HG02852 (cell line): ENCODE measurements around the gene SCAMP2.

Source experiments
- ATAC-seq: cut with Tn5 transposase; IDR thresholded peaks from one replicate; pipeline ENCODE4 v1.9.1; 2021; ENCODE audit warnings: mild to moderate bottlenecking, moderate library complexity; ENCODE audit not compliant: unreplicated experiment

SCAMP2 gene

GRCh38 chr15:74799255-74799855, 73.8 kb downstream of the SCAMP2 start:
- no peak for ATAC-seq

GRCh38 chr15:74798388-74799254, 74.5 kb downstream of the SCAMP2 start:
- no peak for ATAC-seq

- no peak for ATAC-seq
These were observed 77.1 kb downstream of the SCAMP2 start for GRCh38 chr15:74795966-74796625.

GRCh38 chr15:74794970-74795349, 78.2 kb downstream of the SCAMP2 start:
- no peak for ATAC-seq

- no peak for ATAC-seq
These were observed 78.8 kb downstream of the SCAMP2 start for GRCh38 chr15:74794248-74794969.
